Heart left ventricle (tissue), 13 donors: ENCODE data around the gene LINGO3.

ENCODE experiments used
- CTCF ChIP-seq, 12 donors: fragments of 200-600 bp; sonication (generic) in 4 of 12; IDR thresholded peaks; one replicate each; pipeline versions ENCODE4 v1.5.0 to v1.8.0; 2018 to 2022; ENCODE audit warnings: antibody characterized with exemption in 12 of 12, mild to moderate bottlenecking in 5 of 12
- POLR2A ChIP-seq, 2 donors: fragments of 450-650 bp; IDR thresholded peaks; one replicate each; pipeline ENCODE4 v1.6.1; 2017; ENCODE audit warnings: antibody characterized with exemption in 2 of 2, mild to moderate bottlenecking in 2 of 2, moderate library complexity in 2 of 2
- donor health status: ischemic (EF 13 %, LVEDD 7.1; RV severe dilation, severe dysfunction).
- donor health status: DM: no; HTN: yes; CAD: no.
- donor health status: DM: no; HTN: no; CAD: no.
- donor health status: ischemic (EF 25% LVEDD 6.9; RV normal size, moderate dysfunction).
- donor health status: ischemic (EF 25% LVEDD 5.7; RV mildly dilated, moderate dysfunction).
- donor health status: ischemic (EF 35%, LVEDD 5.7; RV mildly dilated, moderate dysfunction).
- donor health status: nonischemic (EF 11% LVEDD 7.7; RV severe dilation, severe dysfunction).
- donor health status: DM: yes; HTN: yes; CAD: no.
- donor health status: PGD.
- donor health status: ischemic (EF 29% LVEDD 5.4; RV normal size, mild dysfunction).
- donor health status: nonischemic (EF 23%, LVEDD 6.1; RV moderate dilation, normal function).

DNA sequence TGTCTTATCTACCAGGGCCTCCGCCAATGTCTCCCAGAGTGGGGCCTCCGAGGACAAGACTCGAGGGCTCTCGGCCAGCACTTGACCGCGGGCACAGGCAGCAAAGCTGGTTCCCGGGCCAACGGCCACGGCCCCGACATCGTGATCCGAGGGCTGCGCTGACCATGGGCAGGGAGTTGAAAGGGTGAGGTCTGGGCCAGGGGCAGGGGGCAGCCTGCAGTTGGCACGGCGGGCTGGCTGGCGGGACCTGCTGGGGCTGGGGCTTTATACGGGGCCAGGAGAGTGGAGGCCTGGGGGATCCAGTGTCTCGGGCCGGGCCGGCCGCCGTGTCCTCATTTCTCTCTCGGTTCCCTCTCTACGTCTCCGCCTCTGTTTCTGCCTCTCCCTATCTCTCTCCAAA lies 9.8 kb upstream of the LINGO3 start:
- TF ChIP-seq POLR2A (IDR thresholded peaks at IDR 0.05) (no peak), CTCF (IDR thresholded peaks at IDR 0.05) (no peak)
